Fibroblast of upper back skin (primary cell): Measurements from ENCODE around the gene CCDC15.

ENCODE experiments used
- DNase-seq: peaks from one replicate; pipeline ENCODE4 v3.0.0-alpha.2; 2013

Gene CCDC15

DNA sequence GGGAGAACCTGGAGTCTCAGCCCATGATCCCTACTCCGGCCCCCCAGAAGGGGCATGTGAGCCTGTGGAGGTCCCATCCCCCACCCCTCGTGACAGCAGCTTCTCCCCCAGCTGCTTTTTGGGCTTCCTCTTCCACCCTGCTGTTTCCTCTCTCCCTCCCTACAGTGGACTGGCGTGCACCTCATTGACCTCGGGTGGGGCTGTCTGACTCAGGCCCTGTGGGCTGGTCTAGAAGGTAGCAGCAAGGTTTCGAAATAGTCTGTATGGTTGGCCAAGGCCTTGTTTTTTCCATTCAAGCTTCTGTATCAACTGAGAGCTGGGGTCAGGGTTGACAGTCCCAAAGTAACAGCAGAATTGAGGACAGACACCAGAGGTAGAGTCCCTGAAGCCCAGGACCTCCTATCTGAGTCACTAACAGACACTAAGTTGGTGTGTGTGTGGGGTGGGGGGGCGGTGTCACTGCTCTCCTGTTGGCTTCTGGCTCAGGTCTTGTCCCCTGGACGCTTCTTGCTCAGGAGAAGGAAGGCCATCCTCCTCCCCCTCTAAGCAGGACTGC, 116.8 kb downstream of the CCDC15 start:
- DNase-seq = peak; percentile 48

DNA sequence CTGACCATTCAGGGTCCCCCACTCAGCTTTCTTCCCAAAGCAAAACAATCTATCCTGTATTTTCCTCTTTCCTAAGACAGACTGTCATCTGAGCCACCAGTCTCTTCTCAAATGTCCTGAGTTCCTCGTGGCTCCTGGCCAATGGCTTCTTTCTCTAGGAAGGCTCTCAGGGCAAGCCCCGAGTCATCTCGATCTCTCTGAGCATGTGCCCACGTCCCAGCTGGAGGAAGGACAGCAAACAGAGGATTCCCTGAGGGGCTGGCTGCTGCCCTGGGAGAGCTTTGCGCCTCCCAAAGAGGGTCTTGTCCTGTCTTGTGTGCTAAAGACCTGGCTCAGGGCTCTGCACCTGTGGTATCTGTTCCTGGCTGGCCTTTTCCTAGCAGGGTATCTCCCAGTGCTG, 117.4 kb downstream of the CCDC15 start:
- no peak for DNase-seq

DNA sequence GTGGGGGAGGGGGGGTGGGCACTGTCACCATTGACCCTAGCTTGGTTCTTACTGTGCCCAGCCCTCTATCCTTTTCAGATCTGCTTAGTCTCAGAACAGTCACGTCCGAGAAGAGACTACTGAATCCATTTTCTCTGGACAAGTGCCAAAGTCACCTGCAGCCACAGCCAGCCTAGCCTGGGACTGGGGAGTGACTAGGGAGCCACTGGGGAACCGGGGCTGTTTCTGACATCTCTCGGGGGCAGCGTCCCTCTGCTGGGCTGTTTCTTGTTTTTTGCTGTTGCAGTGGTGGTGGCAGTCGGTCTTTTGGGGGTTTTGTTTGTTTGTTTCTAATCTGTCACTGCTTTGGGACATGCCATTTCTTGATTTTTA, 117.8 kb downstream of the CCDC15 start:
- no peak for DNase-seq

DNA sequence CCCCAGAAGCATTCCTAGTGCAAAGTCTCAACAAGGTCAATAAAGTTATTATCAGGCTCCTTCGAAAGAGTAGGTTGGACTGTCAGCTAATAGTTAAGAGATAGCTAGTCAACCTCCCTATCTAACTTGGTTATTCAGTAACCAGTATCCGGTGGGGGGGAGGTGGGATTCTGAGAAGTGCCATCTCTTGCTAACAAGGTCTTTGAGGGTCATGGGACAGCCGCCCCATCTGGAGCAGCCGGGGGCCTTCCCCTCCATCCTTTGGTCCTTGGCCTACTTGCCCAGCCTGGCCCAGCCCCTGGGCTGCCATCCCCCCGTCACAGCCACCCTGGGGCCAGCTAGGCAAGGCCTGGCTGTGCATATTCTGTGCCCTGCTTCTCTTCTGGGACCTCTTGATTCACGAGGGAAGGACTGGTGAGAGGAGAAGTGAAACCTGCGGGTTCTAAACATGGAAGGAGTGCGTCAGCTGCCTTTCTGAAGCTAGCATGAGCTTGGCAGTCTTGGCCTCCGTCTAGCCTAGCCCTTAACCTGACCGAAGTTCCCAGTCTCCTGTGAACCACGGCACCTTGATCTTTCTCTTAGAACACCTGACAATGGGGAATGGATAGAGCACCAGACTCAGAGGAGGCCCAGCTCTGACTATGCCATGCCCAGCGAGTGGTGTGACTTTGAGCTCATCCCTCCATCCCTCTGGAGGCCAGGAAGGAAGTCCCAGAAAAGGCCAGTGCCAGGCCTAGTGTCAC, 118.4 kb downstream of the CCDC15 start:
- no peak for DNase-seq

DNA sequence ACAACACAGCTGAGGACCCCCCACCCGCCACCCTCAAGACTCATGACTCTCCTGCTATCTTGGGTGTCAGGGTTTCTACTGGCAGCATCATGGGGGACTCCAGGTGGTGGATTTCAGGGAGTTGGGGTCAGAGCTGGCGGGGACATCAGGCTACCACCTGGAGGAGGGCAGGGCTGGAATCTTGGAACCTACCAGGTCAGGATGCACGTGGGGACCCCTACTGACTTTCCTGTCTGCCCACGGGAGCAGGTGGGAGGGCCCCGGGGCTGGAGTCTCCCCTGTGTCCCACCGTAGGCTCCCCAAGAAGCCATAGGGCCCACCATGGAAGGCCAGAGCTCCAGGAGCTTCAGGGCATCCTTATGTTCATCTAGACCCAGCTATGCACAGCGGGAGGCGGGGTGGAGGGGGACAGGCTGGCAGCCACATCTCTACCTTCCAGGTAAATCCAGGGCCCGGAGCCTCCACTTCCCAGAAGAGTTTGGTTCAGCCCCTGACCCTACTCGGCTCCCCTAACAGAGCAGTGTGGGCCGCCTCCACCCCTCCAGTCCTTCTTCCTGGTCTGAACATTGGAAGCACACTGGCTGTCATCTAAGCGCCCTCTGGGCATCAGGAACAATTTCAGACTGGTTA, 119.1 kb downstream of the CCDC15 start:
- DNase-seq = no peak

DNA sequence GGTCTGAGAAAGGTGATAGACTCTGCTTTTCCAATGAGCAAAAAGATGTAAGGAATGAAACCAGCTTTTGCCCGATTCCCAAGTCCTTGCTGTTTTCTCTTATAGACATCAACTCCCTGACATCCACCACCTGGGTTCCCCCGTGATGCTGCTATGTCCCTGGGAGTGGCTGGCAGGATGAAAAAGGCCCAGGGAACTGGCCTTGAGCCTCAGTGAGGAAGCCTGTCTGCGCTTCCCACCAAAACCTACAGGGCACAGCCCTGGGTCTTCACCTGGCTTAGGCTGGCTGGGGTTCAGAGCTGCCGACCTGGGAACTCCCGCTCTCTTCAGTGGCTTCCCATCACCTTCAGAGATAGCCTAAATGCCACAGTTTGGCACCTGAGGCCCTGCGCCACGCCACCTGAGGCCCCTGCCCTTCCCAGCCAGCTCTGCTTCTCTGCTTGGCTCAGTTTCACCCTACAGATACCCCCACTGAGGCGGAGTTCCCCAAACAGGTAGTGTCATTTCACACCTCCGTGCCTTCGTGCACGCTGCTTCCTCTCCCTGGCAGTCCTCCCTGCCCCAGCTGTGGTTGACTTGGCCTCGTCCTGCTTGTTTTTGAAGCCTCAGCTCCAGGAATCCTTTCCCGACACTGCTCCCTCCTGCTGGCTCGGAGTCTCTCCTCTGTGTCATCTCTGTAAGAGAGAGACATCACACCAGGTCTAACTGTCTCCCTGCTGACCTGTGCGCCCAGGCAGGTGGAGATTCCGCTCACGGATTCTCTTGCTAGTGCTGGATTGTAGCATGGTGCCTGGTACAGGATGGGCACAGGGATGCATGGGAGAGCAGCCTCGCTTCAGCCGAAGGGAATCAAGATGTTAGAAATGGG, 119.8 kb downstream of the CCDC15 start:
- DNase-seq = no peak

DNA sequence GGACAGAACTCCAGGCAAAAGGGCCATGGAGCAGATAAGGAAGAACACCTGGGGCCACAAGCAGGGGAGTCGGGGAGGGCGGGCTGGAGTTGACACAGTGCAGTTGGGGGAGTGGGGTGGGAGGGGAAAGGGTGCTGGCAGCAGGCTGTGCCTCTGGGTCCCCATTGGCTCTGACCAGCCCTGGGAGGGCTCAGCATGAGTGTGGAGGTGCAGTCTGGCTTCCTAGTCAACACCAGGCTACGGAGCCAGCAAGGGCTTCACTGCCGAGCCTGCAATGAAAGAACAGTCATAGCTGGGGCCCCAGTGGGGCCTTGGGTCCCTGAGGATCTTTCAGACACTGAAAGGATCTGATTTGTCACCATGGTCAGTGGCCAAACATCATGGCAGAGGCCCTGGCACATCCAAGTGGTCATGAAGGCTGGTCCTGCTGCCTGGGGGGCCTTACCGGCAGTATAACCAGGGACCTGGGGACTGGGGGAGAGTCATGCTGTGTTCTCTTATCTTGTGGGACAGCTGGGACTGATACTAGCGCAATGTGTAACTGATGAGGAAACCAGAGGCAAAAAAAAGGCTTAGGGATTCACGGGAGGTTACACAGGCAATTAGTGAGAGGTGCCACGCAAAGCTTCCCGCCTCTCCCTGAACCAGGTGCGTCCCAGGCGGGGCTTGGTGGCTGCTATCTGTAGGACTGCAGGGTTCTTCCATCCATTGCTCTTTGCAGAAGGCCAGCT, 120.7 kb downstream of the CCDC15 start:
- DNase-seq = no peak

DNA sequence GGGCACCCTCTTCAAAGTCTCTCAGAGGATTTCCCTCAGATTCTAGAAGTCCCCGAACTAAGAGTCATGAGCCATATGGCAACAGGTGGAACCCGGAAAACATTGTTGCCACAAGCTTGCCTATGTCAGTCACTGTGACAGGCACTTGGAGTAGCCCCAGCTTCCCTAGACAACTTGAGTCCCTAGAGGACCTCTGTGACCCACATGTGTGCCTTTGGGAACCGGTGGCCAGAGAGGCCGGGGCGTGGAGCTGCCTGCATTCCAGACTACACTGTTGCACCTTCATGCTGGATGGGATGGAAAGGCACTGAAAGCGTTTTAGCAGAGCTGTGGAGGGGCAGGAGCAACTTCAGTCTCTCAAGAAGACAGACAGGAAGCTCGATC, 121.2 kb downstream of the CCDC15 start:
- DNase-seq = no peak

DNA sequence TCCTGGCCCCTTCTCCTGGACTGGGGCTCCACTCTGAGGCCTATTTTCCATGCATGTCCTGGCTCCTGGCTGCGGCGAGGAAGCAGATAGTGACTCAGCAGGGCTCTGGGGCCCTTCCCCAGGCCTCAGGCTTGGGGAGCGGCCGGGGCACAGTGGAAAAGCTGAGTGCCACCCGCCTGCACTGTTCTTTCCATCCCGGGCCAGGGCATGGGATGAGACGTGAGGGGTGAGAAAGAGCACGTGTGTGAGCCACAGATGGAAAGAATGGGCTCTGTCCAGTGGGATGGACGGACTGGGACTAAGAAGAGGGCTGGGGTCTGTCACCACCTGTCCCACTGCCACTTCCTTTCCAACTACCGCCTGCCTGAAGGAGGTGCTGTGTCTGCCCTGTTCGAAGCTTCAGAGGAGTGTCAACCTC, 121.9 kb downstream of the CCDC15 start:
- peak; percentile 9 for DNase-seq

DNA sequence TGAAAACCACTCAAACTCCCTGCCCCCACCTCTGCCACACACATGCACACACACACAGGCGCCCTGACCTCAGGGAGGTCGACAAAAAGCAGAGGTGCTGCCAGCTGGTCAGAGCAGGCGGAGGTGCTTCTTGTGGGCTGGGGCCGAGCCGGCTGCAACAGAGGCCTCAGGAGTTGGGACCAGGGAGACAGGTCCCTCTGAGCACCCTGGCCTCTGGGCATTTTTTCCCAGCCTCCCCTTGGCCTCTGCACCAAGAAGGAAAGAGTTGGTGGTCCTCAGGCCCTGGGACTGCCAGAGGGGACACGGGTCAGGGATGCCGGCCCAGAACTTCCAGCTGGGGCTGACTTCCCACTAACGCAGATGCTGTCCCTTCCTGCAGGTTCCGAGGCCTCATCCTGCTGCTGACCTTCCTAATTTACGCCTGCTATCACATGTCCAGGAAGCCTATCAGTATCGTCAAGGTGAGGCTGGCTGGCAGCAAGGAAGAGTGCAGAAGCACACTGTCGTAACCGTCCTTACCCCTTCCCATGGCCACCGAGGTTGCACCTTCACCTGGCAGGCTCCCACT, 122.5 kb downstream of the CCDC15 start:
- no peak for DNase-seq

DNA sequence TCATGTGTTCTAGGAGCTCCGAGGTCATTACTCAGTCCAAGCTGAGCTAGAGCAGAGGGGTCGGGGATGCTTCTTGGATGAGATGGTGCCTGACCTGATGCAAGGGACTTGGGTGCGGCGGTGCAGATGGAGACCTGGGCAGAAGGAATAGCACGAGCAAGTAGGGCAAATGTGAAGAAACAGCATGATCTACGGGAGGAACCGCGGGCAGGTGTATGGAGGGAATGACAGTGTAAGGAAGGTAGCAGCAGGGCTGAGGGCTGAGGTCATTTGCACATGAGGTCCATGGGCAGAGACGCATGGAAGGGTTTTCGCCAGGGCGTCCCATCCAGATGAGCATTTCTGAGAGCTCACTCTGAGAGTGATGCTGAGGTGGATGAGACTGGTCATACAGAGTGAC, 124.0 kb downstream of the CCDC15 start:
- DNase-seq = no peak

DNA sequence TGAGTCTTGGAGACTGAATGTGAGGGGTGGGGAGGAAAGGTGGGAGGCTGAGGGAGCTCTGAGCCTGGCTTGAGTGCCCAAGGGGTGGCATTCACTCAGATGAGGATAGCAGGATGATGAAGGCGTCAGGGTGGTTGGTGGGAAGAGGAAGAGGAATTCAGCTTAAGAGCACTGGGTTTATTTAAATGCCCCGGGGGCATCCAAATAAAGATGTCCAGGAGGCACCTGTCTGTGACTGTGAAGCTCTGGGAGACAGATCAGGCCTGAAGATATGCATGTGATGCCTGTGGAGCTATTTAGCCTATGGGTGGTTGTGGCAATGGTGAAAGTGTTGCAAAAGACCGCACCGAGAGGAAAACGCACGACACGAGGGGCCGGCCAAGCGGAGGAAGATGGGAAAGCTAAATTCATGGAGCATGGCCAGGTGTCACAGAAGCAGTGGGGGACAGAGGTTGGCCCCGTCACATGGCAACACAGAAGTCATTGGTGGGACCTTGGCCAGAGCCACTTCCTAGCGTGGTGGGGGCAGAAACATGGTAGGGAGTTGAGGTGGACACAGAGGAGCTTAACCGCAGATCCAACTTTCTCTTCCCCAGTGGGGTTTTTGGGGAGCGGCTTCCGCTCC, 124.6 kb downstream of the CCDC15 start:
- DNase-seq = no peak

DNA sequence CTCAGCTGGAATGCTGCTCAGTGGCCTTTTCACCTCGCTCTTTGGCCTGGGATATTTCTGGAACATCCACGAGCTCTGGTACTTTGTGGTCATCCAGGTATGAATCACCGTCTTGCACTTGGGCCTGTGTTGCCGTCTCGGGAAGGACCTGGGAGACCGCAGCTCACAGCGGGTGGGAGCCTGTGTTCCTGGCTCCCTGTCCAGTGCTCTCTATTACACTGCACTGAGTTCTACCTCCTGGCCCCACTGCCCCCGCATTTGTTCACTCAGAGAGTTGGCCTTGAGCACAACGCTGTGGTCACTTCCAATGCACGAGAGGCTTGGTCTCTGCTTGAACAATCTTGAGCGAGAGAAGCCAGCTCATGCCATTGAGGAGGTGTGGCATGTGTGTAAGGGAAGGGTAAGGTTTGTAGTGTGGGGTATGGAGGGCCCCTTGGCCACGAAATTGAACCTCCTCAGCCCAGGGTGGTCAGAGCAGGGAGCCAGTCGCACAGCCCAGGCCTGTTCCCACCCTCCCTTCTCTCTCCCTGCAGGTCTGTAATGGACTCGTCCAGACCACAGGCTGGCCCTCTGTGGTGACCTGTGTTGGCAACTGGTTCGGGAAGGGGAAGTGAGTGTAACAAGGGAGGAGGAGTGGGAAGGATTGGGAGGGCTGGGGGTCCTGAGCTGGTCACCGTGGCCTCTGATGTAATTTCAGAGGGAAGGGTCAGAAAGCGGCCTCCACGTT, 125.3 kb downstream of the CCDC15 start:
- peak; percentile 7 for DNase-seq

DNA sequence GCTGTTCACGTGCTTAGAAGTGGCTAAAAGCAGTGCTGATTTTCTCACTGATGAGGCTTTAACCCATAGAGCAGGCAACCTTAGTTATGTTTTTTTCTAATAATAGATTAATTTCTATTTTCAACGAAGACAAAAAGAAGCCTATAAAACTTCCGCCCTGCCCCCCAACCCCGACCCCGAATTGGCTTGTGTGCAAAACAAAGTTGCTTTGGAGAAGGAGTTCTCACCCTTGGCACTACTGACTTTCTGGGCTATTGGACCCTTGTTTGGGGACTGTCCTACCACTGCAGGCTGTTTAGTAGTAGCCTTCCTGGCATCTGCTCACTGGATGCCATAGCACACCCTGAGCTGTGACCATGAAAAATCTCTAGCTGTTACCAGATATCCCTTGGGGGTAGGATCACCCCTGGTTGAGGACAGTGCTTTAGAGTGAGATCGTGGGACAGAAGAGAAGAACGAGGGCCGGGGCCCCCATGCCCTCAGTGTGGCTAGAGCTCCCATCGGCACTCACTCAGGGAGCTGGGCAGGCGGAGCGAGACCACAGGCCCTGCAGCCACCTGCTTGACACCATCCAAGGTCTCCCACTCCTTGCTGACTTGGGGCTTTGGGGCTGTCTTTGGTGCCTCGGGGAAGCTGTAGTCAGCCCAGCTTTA, 126.0 kb downstream of the CCDC15 start:
- DNase-seq = no peak

DNA sequence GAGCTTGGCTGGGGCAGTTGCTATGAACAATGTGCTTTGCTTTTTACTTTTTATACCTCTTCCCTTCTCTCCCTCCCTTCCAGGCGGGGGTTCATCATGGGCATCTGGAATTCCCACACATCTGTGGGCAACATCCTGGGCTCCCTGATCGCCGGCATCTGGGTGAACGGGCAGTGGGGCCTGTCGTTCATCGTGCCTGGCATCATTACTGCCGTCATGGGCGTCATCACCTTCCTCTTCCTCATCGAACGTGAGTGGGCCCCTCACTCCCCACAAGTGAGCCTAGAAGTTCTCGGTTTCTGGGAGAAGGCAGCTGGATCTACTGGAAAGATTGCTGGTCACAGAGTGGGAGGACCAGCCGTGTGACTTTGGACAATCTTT, 126.5 kb downstream of the CCDC15 start:
- DNase-seq = no peak

DNA sequence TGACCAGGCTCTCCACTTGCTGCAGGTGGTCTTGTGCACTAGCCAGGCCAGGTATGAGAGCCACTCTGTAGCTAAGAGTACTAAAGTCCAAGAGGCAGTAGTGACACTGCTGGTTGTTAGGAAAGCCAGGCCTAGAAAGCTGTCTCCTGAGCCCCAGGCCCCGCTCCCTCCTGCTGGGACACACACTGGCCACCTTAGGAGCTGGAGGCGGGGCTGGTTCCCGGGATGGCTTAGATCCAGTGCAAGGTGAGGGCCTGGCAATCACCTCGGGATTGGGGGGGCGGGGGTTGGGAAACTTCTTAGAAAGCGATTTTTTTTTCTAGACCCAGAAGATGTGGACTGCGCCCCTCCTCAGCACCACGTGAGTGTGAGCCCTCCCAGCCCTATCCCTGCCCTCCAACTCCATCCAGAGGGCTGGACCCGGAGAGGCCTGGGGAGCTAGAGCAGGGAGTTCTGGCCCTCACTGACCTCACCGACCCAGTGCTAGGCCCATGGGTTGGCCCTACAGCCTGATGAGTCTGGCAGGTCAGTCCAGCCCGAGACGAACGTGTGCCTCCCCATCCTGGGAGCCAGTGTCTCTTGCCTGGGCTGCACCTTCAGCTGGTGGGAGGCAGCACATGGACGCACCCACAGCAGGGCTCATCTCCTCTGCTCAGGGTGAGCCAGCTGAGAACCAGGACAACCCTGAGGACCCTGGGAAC, 127.2 kb downstream of the CCDC15 start:
- no peak for DNase-seq

DNA sequence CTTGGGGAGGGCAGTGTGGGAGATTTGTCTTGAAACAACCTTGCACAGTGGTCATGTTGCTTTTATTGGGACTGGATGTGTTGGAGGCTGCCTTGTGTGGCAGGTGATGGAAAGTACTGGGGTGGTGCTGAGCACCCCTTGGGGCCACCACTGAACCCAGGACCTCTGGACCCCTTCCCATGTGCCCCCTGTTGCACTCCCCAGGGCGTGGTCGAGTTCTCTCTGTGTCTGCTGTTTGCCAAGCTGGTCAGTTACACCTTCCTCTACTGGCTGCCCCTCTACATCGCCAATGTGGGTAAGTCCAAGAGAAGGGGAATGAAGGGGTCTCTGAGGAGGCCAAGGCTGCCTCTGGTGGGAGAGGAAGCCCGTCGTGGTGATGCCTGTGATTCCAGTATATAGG, 128.0 kb downstream of the CCDC15 start:
- no peak for DNase-seq

DNA sequence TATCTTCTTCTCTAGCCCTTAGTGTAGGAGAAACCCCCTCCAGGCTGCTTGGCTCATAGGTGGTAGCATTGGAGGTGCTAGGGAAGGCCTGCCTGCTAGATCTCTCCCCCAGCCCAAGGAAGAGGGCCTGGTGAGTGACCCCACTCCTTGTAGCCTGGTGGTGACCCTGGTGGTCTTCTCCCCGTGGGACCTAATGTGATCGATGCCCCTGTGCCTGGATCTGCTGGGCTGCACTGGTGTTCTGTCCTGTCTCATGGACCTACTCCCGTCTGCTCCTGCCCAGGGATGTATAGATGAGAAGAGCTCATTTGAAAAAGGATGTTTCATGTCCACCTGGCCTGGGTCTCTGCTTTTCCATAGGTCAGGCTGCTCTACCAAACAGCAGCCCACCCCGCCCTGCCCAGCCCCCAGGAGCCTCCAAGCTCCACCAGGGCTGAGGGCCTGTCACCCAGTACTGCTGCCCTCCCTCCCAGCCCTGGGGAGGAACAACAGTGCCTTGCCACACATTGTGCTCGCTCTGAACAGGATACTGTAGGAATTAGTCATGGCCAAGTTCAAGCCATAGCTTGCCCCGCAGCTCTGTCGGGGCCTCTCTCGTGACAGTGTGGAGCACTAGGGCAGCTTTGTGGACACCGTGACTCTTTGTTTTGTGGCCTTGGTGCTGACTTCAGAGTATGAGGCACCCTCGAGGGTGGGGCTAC, 128.8 kb downstream of the CCDC15 start:
- peak; percentile 54 for DNase-seq

DNA sequence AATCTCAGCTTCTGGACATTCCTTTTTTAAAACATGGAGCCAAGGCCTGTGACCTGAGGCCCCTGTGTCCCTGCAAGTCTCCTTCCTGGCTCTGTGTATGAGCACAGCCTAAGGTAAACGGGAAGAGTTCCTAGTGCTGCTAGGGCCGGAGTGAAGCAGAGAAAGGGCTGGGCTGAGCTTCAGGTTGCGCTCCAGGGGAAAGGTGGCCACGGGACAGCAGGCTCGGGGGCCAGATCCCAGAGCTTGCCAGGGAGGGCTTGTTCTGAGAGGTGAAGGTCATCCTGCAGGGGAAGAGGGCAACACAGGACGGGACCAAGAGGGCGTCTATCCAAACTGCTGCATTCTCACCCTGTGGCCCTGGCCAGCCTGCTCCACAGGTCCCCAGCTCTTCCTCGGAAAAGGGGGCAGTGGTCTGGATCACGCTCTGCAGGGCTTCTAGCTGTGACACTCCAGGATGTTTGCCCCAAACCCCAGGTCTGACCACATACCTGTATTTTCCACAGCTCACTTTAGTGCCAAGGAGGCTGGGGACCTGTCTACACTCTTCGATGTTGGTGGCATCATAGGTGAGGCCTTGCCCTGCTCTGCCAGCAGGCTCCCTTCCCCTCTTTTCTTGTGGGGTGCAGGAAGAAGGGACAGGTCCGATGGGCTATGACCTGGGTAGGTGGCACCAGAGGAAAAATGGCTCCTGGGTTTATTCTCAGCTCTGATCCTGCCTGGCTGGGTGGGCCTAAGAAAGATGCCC, 129.5 kb downstream of the CCDC15 start:
- no peak for DNase-seq
